WTC11 (cell line): Measurements from ENCODE around the gene DUSP3. TPM values are rescaled to one million over a fixed set of nuclear protein-coding genes. Genes with fewer than 3 reads are reported as not detected.

ENCODE experiments used
- ATAC-seq: fragments of 200-7000 bp; cut with Tn5 transposase; 2 replicates; pipeline ENCODE4 v1.10.0; 2021; ENCODE audit warnings: mild to moderate bottlenecking, moderate library complexity
- CTCF ChIA-PET: fragments of 300-600 bp; sonication (Branson Sonifier 250); formaldehyde crosslinking; loops from one replicate; lab custom pipeline; 2021; ENCODE audit warnings: antibody characterized with exemption; lab: Charles Lee
- POLR2A ChIA-PET: fragments of 350-600 bp; sonication (Branson Sonifier 250); formaldehyde crosslinking; loops from one replicate; lab custom pipeline; 2021; ENCODE audit warnings: antibody characterized with exemption; lab: Charles Lee
- DNase-seq: peaks from one replicate; pipeline ENCODE4 v3.0.0; 2021; ENCODE audit warnings: low spot score
- H3K27ac Mint-ChIP-seq: 2 replicates; pipeline ENCODE4 v1.8.0; 2021; ENCODE audit warnings: mixed read lengths
- H3K27me3 Mint-ChIP-seq: 2 replicates; pipeline ENCODE4 v1.8.0; 2021; ENCODE audit warnings: low read depth, mild to moderate bottlenecking, moderate library complexity, mixed read lengths
- H3K36me3 Mint-ChIP-seq: 2 replicates; pipeline ENCODE4 v1.8.0; 2021; ENCODE audit warnings: mixed read lengths
- H3K4me1 Mint-ChIP-seq: 2 replicates; pipeline ENCODE4 v1.8.0; 2022; ENCODE audit warnings: mixed read lengths
- H3K4me3 Mint-ChIP-seq: 2 replicates; pipeline ENCODE4 v1.8.0; 2021; ENCODE audit warnings: mild to moderate bottlenecking, moderate library complexity, mixed read lengths
- H3K9me3 Mint-ChIP-seq: 2 replicates; pipeline ENCODE4 v1.8.0; 2021; ENCODE audit warnings: mixed read lengths
- ATF1 ChIP-seq: sonication (generic); formaldehyde crosslinking; IDR thresholded peaks from 2 replicates; pipeline ENCODE4 v1.8.1; 2023; ENCODE audit warnings: mild to moderate bottlenecking, moderate library complexity, missing genetic modification reagents
- ELF4 ChIP-seq: sonication (generic); formaldehyde crosslinking; IDR thresholded peaks from 2 replicates; pipeline ENCODE4 v1.8.1; 2022; ENCODE audit warnings: low read depth, mild to moderate bottlenecking, moderate library complexity, missing genetic modification reagents
- FOXK1 ChIP-seq: sonication (generic); formaldehyde crosslinking; IDR thresholded peaks from 2 replicates; pipeline ENCODE4 v1.8.0; 2022; ENCODE audit warnings: mild to moderate bottlenecking, moderate library complexity, missing genetic modification reagents
- MYBL2 ChIP-seq: sonication (generic); formaldehyde crosslinking; IDR thresholded peaks from 2 replicates; pipeline ENCODE4 v1.8.1; 2023; ENCODE audit warnings: mild to moderate bottlenecking, moderate library complexity, missing genetic modification reagents
- RELA ChIP-seq: sonication (generic); formaldehyde crosslinking; IDR thresholded peaks from 2 replicates; pipeline ENCODE4 v1.8.1; 2022; ENCODE audit warnings: missing genetic modification reagents, mild to moderate bottlenecking, borderline replicate concordance
- SOX15 ChIP-seq: fragments of 250-450 bp; sonication (Bioruptor Pico); IDR thresholded peaks from 2 replicates; pipeline ENCODE4 v1.9.0; 2021; ENCODE audit warnings: mild to moderate bottlenecking
- TCF7 ChIP-seq: sonication (generic); formaldehyde crosslinking; IDR thresholded peaks from 2 replicates; pipeline ENCODE4 v1.8.0; 2022; ENCODE audit warnings: mild to moderate bottlenecking, low read depth, missing genetic modification reagents, moderate library complexity
- TEAD4 ChIP-seq: sonication (generic); formaldehyde crosslinking; IDR thresholded peaks from 2 replicates; pipeline ENCODE4 v1.8.0; 2022; ENCODE audit warnings: mild to moderate bottlenecking, missing genetic modification reagents
- ZNF121 ChIP-seq: sonication (generic); formaldehyde crosslinking; IDR thresholded peaks from 2 replicates; pipeline ENCODE4 v1.8.0; 2023; ENCODE audit warnings: missing genetic modification reagents
- ZNF317 ChIP-seq: sonication (generic); formaldehyde crosslinking; IDR thresholded peaks from 2 replicates; pipeline ENCODE4 v1.8.1; 2023; ENCODE audit warnings: low read depth, mild to moderate bottlenecking, moderate library complexity, missing genetic modification reagents, borderline replicate concordance
- ZNF423 ChIP-seq: fragments of 250-450 bp; sonication (Bioruptor Pico); IDR thresholded peaks from 2 replicates; pipeline ENCODE4 v2.1.2; 2022; ENCODE audit warnings: mild to moderate bottlenecking, moderate library complexity
- total RNA-seq: library from RNA; stranded (reverse); gene quantifications from 3 replicates; pipeline ENCODE4 v1.2.3, GENCODE V29; 2021
- TF ChIP-seq, protein P1 (sequence below): sonication (generic); formaldehyde crosslinking; conservative IDR thresholded peaks from 2 replicates; pipeline ENCODE4 v1.8.1; 2022; ENCODE audit warnings: mild to moderate bottlenecking, missing genetic modification reagents
- TF ChIP-seq, protein P2 (sequence below): sonication (generic); formaldehyde crosslinking; IDR thresholded peaks from 2 replicates; pipeline ENCODE4 v1.8.1; 2023; ENCODE audit warnings: mild to moderate bottlenecking, missing genetic modification reagents, moderate library complexity
- TF ChIP-seq, protein P3 (sequence below): fragments of 250-450 bp; sonication (Bioruptor Pico); IDR thresholded peaks from 2 replicates; pipeline ENCODE4 v1.9.0; 2021; ENCODE audit warnings: mild to moderate bottlenecking, borderline replicate concordance
- TF ChIP-seq, protein P4 (sequence below): sonication (generic); formaldehyde crosslinking; IDR thresholded peaks from 2 replicates; pipeline ENCODE4 v1.8.1; 2023; ENCODE audit warnings: mild to moderate bottlenecking, missing genetic modification reagents, borderline replicate concordance
- TF ChIP-seq, protein P5 (sequence below): sonication (generic); formaldehyde crosslinking; IDR thresholded peaks from 2 replicates; pipeline ENCODE4 v1.8.1; 2023; ENCODE audit warnings: mild to moderate bottlenecking, missing genetic modification reagents
- TF ChIP-seq, protein P6 (sequence below): sonication (generic); formaldehyde crosslinking; IDR thresholded peaks from 2 replicates; pipeline ENCODE4 v1.8.1; 2022; ENCODE audit warnings: mild to moderate bottlenecking, moderate library complexity, missing genetic modification reagents
- TF ChIP-seq, protein P7 (sequence below): sonication (generic); formaldehyde crosslinking; IDR thresholded peaks from 2 replicates; pipeline ENCODE4 v1.8.0; 2022; ENCODE audit warnings: mild to moderate bottlenecking, missing genetic modification reagents

The DUSP3 gene
- total RNA-seq, 1 experiment from 2014 or later: 31.5 TPM

DNA sequence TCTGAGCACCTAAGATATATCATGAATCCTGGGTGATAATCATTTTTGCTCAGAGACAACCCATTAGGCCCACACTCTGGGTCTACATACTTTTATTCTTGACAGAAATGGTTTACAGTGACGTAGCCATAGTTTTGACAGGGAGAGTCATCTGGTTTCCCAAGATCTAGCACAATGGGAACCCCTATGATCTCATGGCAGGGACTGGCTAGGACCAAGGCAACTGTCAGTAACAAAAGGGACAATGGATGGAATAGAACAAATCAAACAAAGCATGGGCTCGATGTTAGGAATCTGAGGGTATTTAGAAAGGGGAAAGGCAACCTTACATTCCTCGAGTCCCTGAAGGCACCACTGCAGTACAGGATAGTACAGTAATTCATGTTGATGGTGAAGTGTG, 22.0 kb upstream of the DUSP3 start:
- H3K4me1 Mint-ChIP-seq: peaks cover 43% of the 10 kb centered on the region
- CTCF ChIA-PET: interaction anchor here (1.0 kb wide), 1 partner anchor 11 kb away, joined by 3 read pairs; no protein-coding TSS in a partner anchor
- peaks cover 19% of the 10 kb centered on the region for H3K27me3 Mint-ChIP-seq
- H3K4me3 Mint-ChIP-seq: no peak overlapping the region
- TF ChIP-seq ZNF121 (CRISPR knock-in tag): no peak
- no peak for TF ChIP-seq ZNF317 (CRISPR knock-in tag)
- no peak for TF ChIP-seq MYBL2 (CRISPR knock-in tag)
- TF ChIP-seq, protein P1, sequence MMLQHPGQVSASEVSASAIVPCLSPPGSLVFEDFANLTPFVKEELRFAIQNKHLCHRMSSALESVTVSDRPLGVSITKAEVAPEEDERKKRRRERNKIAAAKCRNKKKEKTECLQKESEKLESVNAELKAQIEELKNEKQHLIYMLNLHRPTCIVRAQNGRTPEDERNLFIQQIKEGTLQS: no peak
- no peak for TF ChIP-seq ATF1
- TF ChIP-seq ZNF423 (CRISPR knock-in tag): no peak
- TF ChIP-seq, protein P2, sequence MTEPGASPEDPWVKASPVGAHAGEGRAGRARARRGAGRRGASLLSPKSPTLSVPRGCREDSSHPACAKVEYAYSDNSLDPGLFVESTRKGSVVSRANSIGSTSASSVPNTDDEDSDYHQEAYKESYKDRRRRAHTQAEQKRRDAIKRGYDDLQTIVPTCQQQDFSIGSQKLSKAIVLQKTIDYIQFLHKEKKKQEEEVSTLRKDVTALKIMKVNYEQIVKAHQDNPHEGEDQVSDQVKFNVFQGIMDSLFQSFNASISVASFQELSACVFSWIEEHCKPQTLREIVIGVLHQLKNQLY: no peak
- TF ChIP-seq, protein P3, sequence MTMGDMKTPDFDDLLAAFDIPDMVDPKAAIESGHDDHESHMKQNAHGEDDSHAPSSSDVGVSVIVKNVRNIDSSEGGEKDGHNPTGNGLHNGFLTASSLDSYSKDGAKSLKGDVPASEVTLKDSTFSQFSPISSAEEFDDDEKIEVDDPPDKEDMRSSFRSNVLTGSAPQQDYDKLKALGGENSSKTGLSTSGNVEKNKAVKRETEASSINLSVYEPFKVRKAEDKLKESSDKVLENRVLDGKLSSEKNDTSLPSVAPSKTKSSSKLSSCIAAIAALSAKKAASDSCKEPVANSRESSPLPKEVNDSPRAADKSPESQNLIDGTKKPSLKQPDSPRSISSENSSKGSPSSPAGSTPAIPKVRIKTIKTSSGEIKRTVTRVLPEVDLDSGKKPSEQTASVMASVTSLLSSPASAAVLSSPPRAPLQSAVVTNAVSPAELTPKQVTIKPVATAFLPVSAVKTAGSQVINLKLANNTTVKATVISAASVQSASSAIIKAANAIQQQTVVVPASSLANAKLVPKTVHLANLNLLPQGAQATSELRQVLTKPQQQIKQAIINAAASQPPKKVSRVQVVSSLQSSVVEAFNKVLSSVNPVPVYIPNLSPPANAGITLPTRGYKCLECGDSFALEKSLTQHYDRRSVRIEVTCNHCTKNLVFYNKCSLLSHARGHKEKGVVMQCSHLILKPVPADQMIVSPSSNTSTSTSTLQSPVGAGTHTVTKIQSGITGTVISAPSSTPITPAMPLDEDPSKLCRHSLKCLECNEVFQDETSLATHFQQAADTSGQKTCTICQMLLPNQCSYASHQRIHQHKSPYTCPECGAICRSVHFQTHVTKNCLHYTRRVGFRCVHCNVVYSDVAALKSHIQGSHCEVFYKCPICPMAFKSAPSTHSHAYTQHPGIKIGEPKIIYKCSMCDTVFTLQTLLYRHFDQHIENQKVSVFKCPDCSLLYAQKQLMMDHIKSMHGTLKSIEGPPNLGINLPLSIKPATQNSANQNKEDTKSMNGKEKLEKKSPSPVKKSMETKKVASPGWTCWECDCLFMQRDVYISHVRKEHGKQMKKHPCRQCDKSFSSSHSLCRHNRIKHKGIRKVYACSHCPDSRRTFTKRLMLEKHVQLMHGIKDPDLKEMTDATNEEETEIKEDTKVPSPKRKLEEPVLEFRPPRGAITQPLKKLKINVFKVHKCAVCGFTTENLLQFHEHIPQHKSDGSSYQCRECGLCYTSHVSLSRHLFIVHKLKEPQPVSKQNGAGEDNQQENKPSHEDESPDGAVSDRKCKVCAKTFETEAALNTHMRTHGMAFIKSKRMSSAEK: no peak
- TF ChIP-seq ELF4 (CRISPR knock-in tag): no peak
- TF ChIP-seq, protein P4, sequence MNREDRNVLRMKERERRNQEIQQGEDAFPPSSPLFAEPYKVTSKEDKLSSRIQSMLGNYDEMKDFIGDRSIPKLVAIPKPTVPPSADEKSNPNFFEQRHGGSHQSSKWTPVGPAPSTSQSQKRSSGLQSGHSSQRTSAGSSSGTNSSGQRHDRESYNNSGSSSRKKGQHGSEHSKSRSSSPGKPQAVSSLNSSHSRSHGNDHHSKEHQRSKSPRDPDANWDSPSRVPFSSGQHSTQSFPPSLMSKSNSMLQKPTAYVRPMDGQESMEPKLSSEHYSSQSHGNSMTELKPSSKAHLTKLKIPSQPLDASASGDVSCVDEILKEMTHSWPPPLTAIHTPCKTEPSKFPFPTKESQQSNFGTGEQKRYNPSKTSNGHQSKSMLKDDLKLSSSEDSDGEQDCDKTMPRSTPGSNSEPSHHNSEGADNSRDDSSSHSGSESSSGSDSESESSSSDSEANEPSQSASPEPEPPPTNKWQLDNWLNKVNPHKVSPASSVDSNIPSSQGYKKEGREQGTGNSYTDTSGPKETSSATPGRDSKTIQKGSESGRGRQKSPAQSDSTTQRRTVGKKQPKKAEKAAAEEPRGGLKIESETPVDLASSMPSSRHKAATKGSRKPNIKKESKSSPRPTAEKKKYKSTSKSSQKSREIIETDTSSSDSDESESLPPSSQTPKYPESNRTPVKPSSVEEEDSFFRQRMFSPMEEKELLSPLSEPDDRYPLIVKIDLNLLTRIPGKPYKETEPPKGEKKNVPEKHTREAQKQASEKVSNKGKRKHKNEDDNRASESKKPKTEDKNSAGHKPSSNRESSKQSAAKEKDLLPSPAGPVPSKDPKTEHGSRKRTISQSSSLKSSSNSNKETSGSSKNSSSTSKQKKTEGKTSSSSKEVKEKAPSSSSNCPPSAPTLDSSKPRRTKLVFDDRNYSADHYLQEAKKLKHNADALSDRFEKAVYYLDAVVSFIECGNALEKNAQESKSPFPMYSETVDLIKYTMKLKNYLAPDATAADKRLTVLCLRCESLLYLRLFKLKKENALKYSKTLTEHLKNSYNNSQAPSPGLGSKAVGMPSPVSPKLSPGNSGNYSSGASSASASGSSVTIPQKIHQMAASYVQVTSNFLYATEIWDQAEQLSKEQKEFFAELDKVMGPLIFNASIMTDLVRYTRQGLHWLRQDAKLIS: no peak
- TF ChIP-seq, protein P5, sequence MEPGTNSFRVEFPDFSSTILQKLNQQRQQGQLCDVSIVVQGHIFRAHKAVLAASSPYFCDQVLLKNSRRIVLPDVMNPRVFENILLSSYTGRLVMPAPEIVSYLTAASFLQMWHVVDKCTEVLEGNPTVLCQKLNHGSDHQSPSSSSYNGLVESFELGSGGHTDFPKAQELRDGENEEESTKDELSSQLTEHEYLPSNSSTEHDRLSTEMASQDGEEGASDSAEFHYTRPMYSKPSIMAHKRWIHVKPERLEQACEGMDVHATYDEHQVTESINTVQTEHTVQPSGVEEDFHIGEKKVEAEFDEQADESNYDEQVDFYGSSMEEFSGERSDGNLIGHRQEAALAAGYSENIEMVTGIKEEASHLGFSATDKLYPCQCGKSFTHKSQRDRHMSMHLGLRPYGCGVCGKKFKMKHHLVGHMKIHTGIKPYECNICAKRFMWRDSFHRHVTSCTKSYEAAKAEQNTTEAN: no peak
- TF ChIP-seq TEAD4: no peak
- TF ChIP-seq TCF7 (CRISPR knock-in tag): no peak
- no peak for TF ChIP-seq RELA
- TF ChIP-seq SOX15: no peak
- TF ChIP-seq, protein P6, sequence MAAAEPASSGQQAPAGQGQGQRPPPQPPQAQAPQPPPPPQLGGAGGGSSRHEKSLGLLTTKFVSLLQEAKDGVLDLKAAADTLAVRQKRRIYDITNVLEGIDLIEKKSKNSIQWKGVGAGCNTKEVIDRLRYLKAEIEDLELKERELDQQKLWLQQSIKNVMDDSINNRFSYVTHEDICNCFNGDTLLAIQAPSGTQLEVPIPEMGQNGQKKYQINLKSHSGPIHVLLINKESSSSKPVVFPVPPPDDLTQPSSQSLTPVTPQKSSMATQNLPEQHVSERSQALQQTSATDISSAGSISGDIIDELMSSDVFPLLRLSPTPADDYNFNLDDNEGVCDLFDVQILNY (CRISPR knock-in tag): no peak
- TF ChIP-seq FOXK1: no peak
- TF ChIP-seq, protein P7, sequence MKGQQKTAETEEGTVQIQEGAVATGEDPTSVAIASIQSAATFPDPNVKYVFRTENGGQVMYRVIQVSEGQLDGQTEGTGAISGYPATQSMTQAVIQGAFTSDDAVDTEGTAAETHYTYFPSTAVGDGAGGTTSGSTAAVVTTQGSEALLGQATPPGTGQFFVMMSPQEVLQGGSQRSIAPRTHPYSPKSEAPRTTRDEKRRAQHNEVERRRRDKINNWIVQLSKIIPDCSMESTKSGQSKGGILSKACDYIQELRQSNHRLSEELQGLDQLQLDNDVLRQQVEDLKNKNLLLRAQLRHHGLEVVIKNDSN (CRISPR knock-in tag): no peak
- no peak overlapping the region for H3K27ac Mint-ChIP-seq
- no peak for ATAC-seq
- no peak for DNase-seq
- H3K9me3 Mint-ChIP-seq: peaks cover 29% of the 10 kb centered on the region
- H3K36me3 Mint-ChIP-seq: peaks cover 28% of the 10 kb centered on the region
- POLR2A ChIA-PET: no interaction called here
